Right cardiac atrium (tissue), 5 donors: ENCODE data around the gene IQSEC2. TPM values are rescaled to one million over a fixed set of nuclear protein-coding genes. Genes with fewer than 3 reads are reported as not detected.
A peak's percentile ranks its signal among the peaks of the same experiment; 100 is the strongest.

Experiments
- ATAC-seq, 2 donors: fragments of 200-7000 bp; cut with Tn5 transposase; one replicate each; pipeline versions ENCODE4 v1.8.0 to v1.9.1; 2020; ENCODE audit warnings: moderate library complexity in 2 of 2, mild to moderate bottlenecking in 1 of 2
- DNase-seq, 3 donors: peaks; one replicate each; pipeline ENCODE4 v3.0.0-alpha.2; 2020
- H3K27ac ChIP-seq: one replicate; pipeline ENCODE4 v1.5.1; 2013; ENCODE audit warnings: mild to moderate bottlenecking, low read length, control low read depth, moderate library complexity
- H3K27me3 ChIP-seq: one replicate; pipeline ENCODE4 v1.6.1; 2013; ENCODE audit not compliant: control insufficient read depth, insufficient read depth
- H3K4me1 ChIP-seq: one replicate; pipeline ENCODE4 v1.6.1; 2013; ENCODE audit warnings: low read length; ENCODE audit not compliant: control insufficient read depth, insufficient read depth
- H3K4me3 ChIP-seq: one replicate; pipeline ENCODE4 v1.5.1; 2013; ENCODE audit warnings: low read length, control low read depth
- H3K9me3 ChIP-seq: one replicate; pipeline ENCODE4 v1.6.1; 2013; ENCODE audit warnings: low read length; ENCODE audit not compliant: control insufficient read depth
- WGBS: extraction: QIAGEN DNeasy Blood & Tissue Kit; methylation state at CpG from one replicate; pipeline ENCODE4 v1.1.7; 2013; 5-methylcytosine and 5-hydroxymethylcytosine counted together
- intact Hi-C, 4 donors: fragments of 100-400 bp; cut with DNase I; formaldehyde crosslinking; loops; one replicate each; pipeline versions ENCODE4 v1.11.0 to v1.14.0; 2022 to 2023
- long read RNA-seq, 4 donors: library from polyadenylated mRNA; unstranded; transcript quantifications; one replicate each; pipeline ENCODE4 v2.0.0, GENCODE V29; 2020 to 2021
- polyA plus RNA-seq: library from polyadenylated mRNA; stranded (reverse); fragments of 200-250 nt; gene quantifications from one replicate; pipeline ENCODE4 v1.2.3, GENCODE V29; 2013
- total RNA-seq, 4 donors: library from RNA; stranded (reverse); fragmentation: NEBNext Ultra II Directional; extraction: Animal tissue kit (Norgen Biotek cat#: 25700); gene quantifications; one replicate each; pipeline ENCODE4 v1.2.1, GENCODE V29; 2021
- donor health status: healthy with polysubstance abuse.
- donor health status: DM: no; HTN: yes; CAD: no.
- donor health status: DM: no; HTN: no; CAD: no.
- donor health status: DM: no; HTN: yes; CAD: no; lungs with severe emphysema.
- donor health status: DM: yes; HTN: yes; CAD: no.

The IQSEC2 gene
- 10 to 100 TPM; 11.6 to 15.3 (median 14.6) TPM for total RNA-seq
- polyA plus RNA-seq: 15.1 TPM
- long read RNA-seq, donor 1, full-length matches to known transcripts: 3 of 6 reads
- long read RNA-seq, donor 1, partial matches to known transcripts: 1 of 6 reads
- long read RNA-seq, donor 1, other reads (novel, unspliced or antisense): 2 of 6 reads
- long read RNA-seq, donor 2, partial matches to known transcripts: 0 of 2 reads
- long read RNA-seq, donor 2, other reads (novel, unspliced or antisense): 0 of 2 reads
- long read RNA-seq, donor 3, partial matches to known transcripts: 1 of 1 reads
- long read RNA-seq, donor 3, other reads (novel, unspliced or antisense): 0 of 1 reads
- long read RNA-seq, donor 4, partial matches to known transcripts: 0 of 9 reads
- long read RNA-seq, donor 4, other reads (novel, unspliced or antisense): 5 of 9 reads

DNA sequence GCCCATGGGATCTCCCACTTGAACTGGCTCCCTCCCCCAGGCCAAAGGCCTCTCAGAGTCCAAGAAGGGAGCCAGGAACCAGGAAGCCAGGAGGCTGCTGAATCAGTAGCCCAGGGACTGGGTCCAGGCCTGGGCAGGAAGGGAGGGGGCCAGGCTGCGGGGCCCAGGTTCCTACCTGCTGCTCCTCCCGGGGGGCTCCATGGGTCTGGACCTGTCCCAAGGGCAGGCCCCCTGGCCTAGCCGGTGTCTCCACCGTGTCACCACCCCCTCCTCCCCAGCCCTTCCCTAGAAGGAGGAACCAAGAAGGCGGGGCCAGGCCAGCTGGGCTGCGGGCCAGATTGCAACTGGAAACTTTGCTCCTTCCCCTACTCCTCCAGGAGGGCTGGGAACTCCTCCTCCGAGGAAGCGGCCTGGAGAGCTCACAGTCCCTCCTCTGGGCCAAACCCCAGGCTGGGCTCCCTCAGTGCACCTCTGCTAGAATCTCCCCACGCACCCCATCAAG is at the start of gene IQSEC2:
Gene IQSEC2 (minus strand): TSS at position 264 of the 502 bp plus-strand sequence.
- H3K4me3 ChIP-seq: peak within 1 kb of the TSS; percentile 29
- 2% methylated on average over 9 of the region's 9 CpGs for WGBS
- peaks cover 1% of the 10 kb centered on the region for H3K4me1 ChIP-seq
- H3K27ac ChIP-seq: peak within 1 kb of the TSS; percentile 66
- DNase-seq (peak; percentile 87 to 95 (median 94)), ATAC-seq (peak; percentile 93 to 94)
- no peaks in the 10 kb centered on the region for H3K9me3 ChIP-seq
- H3K27me3 ChIP-seq: no peaks in the 10 kb centered on the region
- intact Hi-C loops: no loop called here

DNA sequence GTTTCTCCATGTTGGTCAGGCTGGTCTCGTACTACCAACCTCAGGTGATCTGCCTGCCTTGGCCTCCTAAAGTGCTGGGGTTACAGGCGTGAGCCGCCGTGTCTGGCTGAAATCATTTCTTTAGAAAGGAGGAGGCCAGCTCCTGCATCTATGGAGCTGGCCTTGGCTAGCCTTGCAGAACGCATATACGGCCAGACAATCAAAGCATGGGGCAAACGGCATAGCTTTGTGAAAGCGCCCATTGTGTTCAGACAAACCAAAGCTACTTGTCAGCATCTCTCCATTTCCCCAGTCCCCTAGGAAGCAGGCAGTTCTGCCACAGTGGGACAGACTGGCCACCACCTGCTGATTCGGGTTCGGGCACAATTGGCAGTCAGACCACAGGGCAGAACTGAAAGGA is 48.9 kb upstream of the IQSEC2 start:
- no peak overlapping the region for H3K4me3 ChIP-seq
- 78% methylated on average over 10 of the region's 10 CpGs for WGBS
- H3K4me1 ChIP-seq: no peaks in the 10 kb centered on the region
- H3K27me3 ChIP-seq: no peaks in the 10 kb centered on the region
- no peaks in the 10 kb centered on the region for H3K9me3 ChIP-seq
- DNase-seq (no peak), ATAC-seq (no peak)
- intact Hi-C loops: no loop called here
- no peak overlapping the region for H3K27ac ChIP-seq

DNA sequence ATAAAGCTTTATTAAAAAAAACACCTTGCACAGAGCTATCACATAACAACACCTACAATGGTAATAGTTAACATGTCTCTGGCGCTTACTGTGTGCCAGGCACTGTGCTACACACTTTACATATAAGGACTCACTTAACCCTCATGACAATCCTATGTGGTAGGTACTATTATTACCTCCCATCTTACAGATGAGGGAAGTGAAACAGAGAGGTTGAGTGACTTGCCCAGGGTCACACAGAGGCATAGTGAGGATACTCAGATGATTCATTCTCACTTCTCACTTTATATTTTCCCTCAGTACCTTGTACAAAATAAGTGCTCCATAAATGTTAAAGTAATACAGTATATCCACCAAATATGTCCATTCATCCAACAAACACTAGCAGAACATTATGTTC is 43.4 kb upstream of the IQSEC2 start:
- H3K4me1 ChIP-seq: no peaks in the 10 kb centered on the region
- DNase-seq: no peak
- H3K4me3 ChIP-seq: no peak overlapping the region
- H3K9me3 ChIP-seq: no peaks in the 10 kb centered on the region
- H3K27ac ChIP-seq: no peak overlapping the region
- intact Hi-C loops: no loop called here
- no peaks in the 10 kb centered on the region for H3K27me3 ChIP-seq
- no peak for ATAC-seq
- WGBS: 95% methylated on average over 1 of the region's 1 CpG

DNA sequence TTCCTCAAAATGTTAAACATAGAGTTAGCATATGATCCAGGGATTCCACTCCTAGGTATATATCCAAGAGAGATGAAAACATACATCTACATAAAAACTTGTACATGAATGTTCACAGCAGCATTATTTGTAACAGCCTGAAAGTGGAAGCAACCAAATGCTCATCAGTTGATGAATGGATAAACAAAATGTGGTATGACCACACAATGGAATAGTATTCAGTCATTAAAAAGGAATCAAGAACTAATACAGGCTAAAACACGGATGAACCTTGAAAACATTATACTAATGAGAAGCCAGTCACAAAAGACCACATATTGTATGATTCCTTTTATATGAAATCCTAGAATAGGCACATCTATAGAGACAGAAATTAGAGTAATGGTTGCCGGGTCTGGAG is 42.7 kb upstream of the IQSEC2 start:
- ATAC-seq (no peak), DNase-seq (no peak)
- Histone ChIP-seq H3K4me3 (no peak overlapping the region), H3K4me1 (no peaks in the 10 kb centered on the region), H3K9me3 (no peaks in the 10 kb centered on the region), H3K27ac (no peak overlapping the region), H3K27me3 (no peaks in the 10 kb centered on the region)
- WGBS: 97% methylated on average over 2 of the region's 2 CpGs
- intact Hi-C loops: no loop called here

DNA sequence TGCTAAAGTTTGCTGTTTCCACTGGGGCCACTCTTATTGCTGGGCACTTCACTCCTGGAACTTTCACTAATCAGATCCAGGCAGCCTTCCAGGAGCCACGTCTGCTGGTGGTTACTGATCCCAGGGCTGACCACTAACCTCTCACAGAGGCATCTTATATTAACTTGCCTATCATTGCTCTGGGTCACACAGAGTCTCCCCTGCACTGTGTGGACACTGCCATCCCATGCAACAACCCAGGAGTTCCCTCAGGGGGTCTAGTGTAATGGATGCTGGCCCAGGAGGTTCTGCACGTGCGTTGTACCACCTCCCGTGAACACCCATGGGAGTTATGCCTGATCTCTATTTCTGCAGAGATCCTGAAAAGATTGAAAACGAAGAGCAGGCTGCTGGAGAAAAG is 41.8 kb upstream of the IQSEC2 start:
- no peaks in the 10 kb centered on the region for H3K9me3 ChIP-seq
- no peak overlapping the region for H3K27ac ChIP-seq
- no peak overlapping the region for H3K4me3 ChIP-seq
- intact Hi-C loops: no loop called here
- ATAC-seq (no peak), DNase-seq (no peak)
- H3K27me3 ChIP-seq: no peaks in the 10 kb centered on the region
- 51% methylated on average over 5 of the region's 5 CpGs for WGBS
- H3K4me1 ChIP-seq: no peaks in the 10 kb centered on the region

DNA sequence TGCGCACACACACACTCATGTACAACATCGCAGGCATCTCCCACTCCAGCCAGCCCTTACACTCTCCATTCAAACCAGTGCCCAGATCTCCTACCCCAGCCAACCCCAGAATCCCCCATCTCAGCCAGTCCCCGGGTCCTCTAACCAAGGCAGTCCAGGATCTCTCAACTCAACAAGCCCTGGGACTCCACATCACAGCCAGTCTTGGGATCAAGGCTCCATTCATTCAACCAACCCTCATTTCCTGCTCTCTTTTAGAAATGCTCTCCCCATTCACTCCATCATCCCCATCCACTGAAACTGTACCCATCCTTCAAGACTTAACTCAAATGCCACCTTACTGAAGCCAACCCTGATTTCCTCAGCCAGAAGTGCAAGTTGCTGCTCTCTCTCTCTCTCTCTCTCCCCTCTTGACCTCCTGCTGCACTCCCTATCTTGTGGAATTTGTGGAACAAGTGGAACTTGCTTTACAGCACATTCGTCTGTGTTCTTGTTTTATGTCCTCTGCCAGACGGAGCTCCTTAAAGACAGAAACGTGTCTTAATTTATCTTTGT is 40.6 kb upstream of the IQSEC2 start:
- no peak for DNase-seq
- no peak overlapping the region for H3K27ac ChIP-seq
- H3K4me1 ChIP-seq: no peaks in the 10 kb centered on the region
- no peak overlapping the region for H3K4me3 ChIP-seq
- no peak for ATAC-seq
- no peaks in the 10 kb centered on the region for H3K27me3 ChIP-seq
- intact Hi-C loops: no loop called here
- H3K9me3 ChIP-seq: no peaks in the 10 kb centered on the region
- WGBS: 12% methylated on average over 6 of the region's 6 CpGs

DNA sequence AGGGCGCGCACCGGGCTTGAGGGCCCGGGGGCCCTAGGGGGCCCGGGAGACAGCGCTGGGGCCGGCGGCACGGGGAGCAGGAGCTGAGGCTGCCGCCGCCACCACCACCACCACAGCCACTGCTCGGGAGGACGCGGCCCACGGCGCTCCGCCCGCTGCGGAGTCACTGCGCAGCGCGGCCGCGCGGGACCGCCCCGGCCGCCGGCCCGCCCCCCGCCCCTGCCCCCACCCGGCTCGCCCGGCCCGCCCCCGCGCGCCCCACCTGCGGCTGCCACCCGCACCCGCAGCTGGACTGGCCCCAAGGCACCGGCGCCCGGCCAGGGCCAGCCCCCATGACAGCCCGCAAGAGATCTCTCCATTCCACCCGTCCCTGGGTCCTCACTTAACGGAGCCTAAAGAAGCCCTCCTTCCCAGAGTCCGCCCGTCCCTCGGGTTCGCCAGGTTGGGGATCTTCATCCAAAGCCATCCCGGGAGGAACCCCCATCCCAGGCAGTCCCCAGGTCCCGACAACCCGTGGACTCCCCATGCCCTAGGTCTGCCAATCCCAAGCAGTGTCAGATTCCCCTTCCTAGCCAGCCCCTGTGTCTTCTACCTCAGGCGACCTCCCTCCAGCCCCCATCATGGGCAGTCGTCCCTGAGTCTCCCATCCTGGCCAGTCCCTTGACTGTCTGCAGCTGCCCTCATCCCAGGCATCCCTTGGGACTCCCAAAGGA is 40.0 kb upstream of the IQSEC2 start:
- Histone ChIP-seq H3K27ac (no peak overlapping the region), H3K9me3 (no peaks in the 10 kb centered on the region), H3K27me3 (no peaks in the 10 kb centered on the region), H3K4me1 (no peaks in the 10 kb centered on the region), H3K4me3 (peak overlapping the region; percentile 77)
- 2% methylated on average over 39 of the region's 56 CpGs for WGBS
- intact Hi-C loops: no loop called here
- ATAC-seq (peak; percentile 64 to 86), DNase-seq (peak in 2 of 3 donors; percentile 66 to 73)

DNA sequence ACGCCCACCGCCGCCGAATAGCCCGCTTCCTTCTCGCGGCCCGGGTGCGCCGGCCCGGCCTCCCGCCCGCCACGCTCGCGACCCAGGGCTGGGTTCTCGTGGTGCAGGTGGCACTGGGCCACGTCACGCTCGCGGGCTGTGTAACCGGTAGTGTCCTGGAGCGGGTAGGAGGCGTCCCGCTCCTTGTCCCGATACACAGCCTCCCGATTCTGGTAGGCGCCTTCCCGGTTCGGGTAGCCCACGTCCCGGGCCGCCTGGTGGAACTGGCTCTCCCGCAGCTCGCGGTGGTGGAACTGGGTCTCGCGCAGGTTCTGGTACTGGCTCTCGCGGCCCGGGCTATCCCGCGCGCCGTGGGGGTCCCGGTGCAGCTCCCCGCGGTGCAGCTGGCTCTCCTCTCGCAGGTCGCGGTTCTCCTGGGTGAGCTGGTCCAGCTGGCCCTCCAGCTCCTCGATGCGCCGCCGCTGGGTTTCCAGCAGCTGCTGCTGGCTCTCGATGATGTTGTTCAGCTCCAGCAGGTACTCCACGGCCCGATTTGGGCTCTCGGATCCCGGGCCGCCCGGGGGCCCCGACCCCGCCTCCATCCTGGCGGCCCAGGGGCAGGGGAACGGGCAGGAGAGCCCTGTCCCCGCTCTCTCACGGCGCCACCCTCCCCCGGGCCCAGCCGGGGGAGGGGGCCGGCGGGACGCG is 39.3 kb upstream of the IQSEC2 start:
- Histone ChIP-seq H3K4me1 (no peaks in the 10 kb centered on the region), H3K27ac (no peak overlapping the region), H3K4me3 (peak overlapping the region; percentile 77), H3K27me3 (no peaks in the 10 kb centered on the region), H3K9me3 (no peaks in the 10 kb centered on the region)
- intact Hi-C loops: no loop called here
- peak; percentile 24 to 26 for ATAC-seq
- under 1% methylated on average over 72 of the region's 75 CpGs for WGBS
- peak in 1 of 3 donors; percentile 51 for DNase-seq

DNA sequence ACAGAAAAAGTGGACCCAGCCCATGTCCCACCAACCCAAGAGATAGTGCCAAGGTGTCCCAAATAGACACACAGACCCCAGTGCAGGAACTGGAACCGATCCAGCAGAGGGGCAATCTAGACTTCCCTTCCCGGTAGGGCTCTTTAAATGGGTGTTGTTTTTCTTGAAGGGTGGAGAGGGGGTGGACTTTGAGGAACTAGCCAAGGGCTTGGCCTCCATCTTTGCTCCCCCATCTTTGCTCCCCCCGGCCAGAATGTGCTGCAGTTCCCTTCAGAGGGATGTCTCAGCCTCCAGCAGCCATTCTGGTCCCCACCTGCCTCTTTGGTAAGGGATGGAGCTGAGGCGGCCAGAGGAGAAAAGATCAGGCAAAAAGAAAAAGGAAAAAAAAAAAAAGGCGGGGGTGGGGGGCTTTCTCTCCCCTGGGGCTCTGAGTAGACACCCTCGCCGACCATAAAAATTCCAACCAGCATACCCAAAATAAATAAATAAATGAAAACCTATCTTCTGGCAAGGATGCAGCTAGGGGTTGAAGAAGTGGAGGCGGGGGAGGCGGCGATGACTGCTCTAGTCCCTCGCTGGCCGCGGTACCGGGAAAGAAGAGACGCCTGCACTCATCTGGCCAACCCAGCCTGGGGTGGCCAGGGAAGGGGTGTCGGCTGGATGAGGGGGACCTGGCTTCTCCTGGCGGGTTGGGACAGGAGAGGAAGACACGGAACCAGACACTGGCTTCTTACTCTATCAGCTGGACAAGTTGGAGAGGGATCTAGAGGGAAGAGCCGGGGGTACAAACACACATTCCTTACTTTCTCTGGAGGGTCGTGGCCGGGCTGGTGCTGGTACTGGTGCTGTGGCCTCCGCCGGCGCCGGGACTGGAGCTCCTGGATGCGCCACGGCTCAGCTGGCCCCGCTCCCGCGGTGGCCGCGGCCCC is 38.5 kb upstream of the IQSEC2 start:
- H3K27me3 ChIP-seq: no peaks in the 10 kb centered on the region
- no peak overlapping the region for H3K27ac ChIP-seq
- no peaks in the 10 kb centered on the region for H3K9me3 ChIP-seq
- DNase-seq (peak in 2 of 3 donors; percentile 43 to 68), ATAC-seq (no peak)
- intact Hi-C loops: loop anchor here in 2 of 4 donors (5.0 to 10.0 kb wide), 2 partner anchors 115 to 117 kb away; partner anchors contain the start of gene HSD17B10 (in 1 of the 2)
- 2% methylated on average over 32 of the region's 32 CpGs for WGBS
- peak overlapping the region; percentile 77 for H3K4me3 ChIP-seq
- no peaks in the 10 kb centered on the region for H3K4me1 ChIP-seq
